ENCODE data around the gene LPO. TPM values are rescaled to one million over a fixed set of nuclear protein-coding genes. Genes with fewer than 3 reads are reported as not detected.

Gene LPO
- total and polyA plus RNA-seq, 10 of the 15 experiments (the other 5 are each of a cell fraction or from before 2014, with no cell fraction given) = 0.03 to 0.11 (median 0.06) TPM; not detected in 7

DNA sequence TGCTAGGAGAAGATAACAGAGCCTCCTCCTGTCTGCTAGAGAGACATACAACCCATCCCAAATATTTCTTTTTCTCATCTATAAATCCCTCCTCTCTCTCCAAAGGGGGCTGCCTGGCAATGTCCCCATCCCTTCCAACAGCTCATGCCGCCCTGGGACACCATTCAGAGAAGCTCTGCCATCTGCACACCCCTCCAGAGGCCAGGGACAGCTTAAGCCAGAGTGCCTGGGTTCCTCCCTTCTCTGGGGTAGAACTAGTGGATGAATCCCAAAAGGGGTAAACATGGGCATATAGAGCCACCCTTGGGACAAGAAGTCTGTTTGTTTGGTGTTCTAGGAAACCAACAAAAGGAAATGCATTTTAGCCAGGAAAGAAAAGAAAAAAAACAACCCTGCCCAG is 2.6 kb upstream of the LPO start:
- WGBS (ENCODE audit: insufficient coverage, insufficient replicate concordance, low lambda C conversion rate, missing lambda C conversion rate) = 0% methylated on average over 1 of the region's 1 CpG
- H3K27ac ChIP-seq (ENCODE audit: control insufficient read depth, insufficient read depth) = no peak overlapping the region
- DNase-seq (ENCODE audit: low read depth, low spot score) = no peak
- no peak for FAIRE-seq
- H3K27me3 ChIP-seq (replicated peaks in 1 of 2; ENCODE audit: control insufficient read depth in 2 of 2, insufficient read depth in 2 of 2, low read length in 1 of 2) = peaks cover 0 to 3% of the 10 kb centered on the region in 2 experiments; a peak in 1 of 4 replicates
- ChIA-PET CTCF (interaction anchor here (0.6 to 5.3 kb wide), 9 partner anchors 8 to 874 kb away, joined by 3 to 29 read pairs (median 5); no protein-coding TSS in a partner anchor), RAD21 (ENCODE audit: unreplicated experiment) (interaction anchor here (0.5 to 2.1 kb wide), 7 partner anchors 12 to 109 kb away, joined by 3 to 6 read pairs (median 4); no protein-coding TSS in a partner anchor), SMC1A (ENCODE audit: uncharacterized antibody, unreplicated experiment) (interaction anchor here (0.6 to 3.1 kb wide), 6 partner anchors 13 to 146 kb away, joined by 3 to 23 read pairs (median 6); no protein-coding TSS in a partner anchor), POLR2A (interaction anchor here (0.6 to 1.3 kb wide), 4 partner anchors 11 to 979 kb away, joined by 3 to 6 read pairs (median 4); no protein-coding TSS in a partner anchor)
- H3K79me2 ChIP-seq (ENCODE audit: control insufficient read depth, insufficient read depth, low read length) = no peaks in the 10 kb centered on the region
- no peak overlapping the region for H2AFZ ChIP-seq (ENCODE audit: control insufficient read depth, low read depth, low read length)
- H3K4me3 ChIP-seq = no peak overlapping the region
- intact Hi-C loops (cut with micrococcal nuclease; ENCODE audit: unreplicated experiment) (no loop called here), in situ Hi-C loops (cut with MboI) (no loop called here)
- no peak overlapping the region for H3K9ac ChIP-seq (ENCODE audit: control insufficient read depth, insufficient read depth, low read length)
- H3K4me1 ChIP-seq (ENCODE audit: control insufficient read depth, insufficient read depth, low read length) = peaks cover 21% of the 10 kb centered on the region
- no peaks in the 10 kb centered on the region for H3K36me3 ChIP-seq (ENCODE audit: control insufficient read depth in 2 of 2, insufficient read depth in 2 of 2, low read length in 1 of 2)
- no peak for ATAC-seq
- BruUV-seq (replicated peaks) = no TSS peak
- H3K9me3 ChIP-seq (replicated peaks; ENCODE audit: control insufficient read depth, insufficient read depth, low read length) = no peaks in the 10 kb centered on the region
- no peaks in the 10 kb centered on the region for H4K20me1 ChIP-seq (ENCODE audit: control insufficient read depth, insufficient read depth)
- H3K4me2 ChIP-seq (ENCODE audit: control insufficient read depth, insufficient read depth) = no peak overlapping the region
- TF ChIP-seq HCFC1 (IDR thresholded peaks at IDR 0.05; ENCODE audit: low read length) (no peak), EGR1 (IDR thresholded peaks at IDR 0.05; ENCODE audit: borderline replicate concordance in 1 of 2, low read depth in 2 of 2, low read length in 2 of 2) (no peak), SMC3 (IDR thresholded peaks at IDR 0.05; ENCODE audit: borderline replicate concordance, low read length) (no peak), CEBPB (IDR thresholded peaks at IDR 0.05; ENCODE audit: borderline replicate concordance in 1 of 2, low read depth in 2 of 2, low read length in 2 of 2) (no peak), POLR2A (IDR thresholded peaks at IDR 0.05; ENCODE audit: low read depth, low read length) (no peak), BACH1 (IDR thresholded peaks at IDR 0.05; ENCODE audit: borderline replicate concordance) (no peak), RCOR1 (conservative IDR thresholded peaks at IDR 0.05; ENCODE audit: low read depth, low read length) (no peak), SMARCA5 (IDR thresholded peaks at IDR 0.05) (no peak), IKZF2 (IDR thresholded peaks at IDR 0.05) (no peak), FOXK2 (IDR thresholded peaks at IDR 0.05) (no peak)
- TF ChIP-seq, protein P1, sequence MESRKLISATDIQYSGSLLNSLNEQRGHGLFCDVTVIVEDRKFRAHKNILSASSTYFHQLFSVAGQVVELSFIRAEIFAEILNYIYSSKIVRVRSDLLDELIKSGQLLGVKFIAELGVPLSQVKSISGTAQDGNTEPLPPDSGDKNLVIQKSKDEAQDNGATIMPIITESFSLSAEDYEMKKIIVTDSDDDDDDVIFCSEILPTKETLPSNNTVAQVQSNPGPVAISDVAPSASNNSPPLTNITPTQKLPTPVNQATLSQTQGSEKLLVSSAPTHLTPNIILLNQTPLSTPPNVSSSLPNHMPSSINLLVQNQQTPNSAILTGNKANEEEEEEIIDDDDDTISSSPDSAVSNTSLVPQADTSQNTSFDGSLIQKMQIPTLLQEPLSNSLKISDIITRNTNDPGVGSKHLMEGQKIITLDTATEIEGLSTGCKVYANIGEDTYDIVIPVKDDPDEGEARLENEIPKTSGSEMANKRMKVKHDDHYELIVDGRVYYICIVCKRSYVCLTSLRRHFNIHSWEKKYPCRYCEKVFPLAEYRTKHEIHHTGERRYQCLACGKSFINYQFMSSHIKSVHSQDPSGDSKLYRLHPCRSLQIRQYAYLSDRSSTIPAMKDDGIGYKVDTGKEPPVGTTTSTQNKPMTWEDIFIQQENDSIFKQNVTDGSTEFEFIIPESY (IDR thresholded peaks at IDR 0.05) = no peak
- TF ChIP-seq, protein P2, sequence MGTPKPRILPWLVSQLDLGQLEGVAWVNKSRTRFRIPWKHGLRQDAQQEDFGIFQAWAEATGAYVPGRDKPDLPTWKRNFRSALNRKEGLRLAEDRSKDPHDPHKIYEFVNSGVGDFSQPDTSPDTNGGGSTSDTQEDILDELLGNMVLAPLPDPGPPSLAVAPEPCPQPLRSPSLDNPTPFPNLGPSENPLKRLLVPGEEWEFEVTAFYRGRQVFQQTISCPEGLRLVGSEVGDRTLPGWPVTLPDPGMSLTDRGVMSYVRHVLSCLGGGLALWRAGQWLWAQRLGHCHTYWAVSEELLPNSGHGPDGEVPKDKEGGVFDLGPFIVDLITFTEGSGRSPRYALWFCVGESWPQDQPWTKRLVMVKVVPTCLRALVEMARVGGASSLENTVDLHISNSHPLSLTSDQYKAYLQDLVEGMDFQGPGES (IDR thresholded peaks at IDR 0.05) = no peak
- TF ChIP-seq, protein P3, sequence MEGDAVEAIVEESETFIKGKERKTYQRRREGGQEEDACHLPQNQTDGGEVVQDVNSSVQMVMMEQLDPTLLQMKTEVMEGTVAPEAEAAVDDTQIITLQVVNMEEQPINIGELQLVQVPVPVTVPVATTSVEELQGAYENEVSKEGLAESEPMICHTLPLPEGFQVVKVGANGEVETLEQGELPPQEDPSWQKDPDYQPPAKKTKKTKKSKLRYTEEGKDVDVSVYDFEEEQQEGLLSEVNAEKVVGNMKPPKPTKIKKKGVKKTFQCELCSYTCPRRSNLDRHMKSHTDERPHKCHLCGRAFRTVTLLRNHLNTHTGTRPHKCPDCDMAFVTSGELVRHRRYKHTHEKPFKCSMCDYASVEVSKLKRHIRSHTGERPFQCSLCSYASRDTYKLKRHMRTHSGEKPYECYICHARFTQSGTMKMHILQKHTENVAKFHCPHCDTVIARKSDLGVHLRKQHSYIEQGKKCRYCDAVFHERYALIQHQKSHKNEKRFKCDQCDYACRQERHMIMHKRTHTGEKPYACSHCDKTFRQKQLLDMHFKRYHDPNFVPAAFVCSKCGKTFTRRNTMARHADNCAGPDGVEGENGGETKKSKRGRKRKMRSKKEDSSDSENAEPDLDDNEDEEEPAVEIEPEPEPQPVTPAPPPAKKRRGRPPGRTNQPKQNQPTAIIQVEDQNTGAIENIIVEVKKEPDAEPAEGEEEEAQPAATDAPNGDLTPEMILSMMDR (IDR thresholded peaks at IDR 0.05 in 2 of 3, conservative IDR thresholded peaks at IDR 0.05 in 1 of 3; ENCODE audit: control insufficient read depth in 2 of 3, extremely low read depth in 1 of 3, insufficient read depth in 1 of 3, low read depth in 3 of 3, low read length in 3 of 3) = no peak
- TF ChIP-seq, protein P4, sequence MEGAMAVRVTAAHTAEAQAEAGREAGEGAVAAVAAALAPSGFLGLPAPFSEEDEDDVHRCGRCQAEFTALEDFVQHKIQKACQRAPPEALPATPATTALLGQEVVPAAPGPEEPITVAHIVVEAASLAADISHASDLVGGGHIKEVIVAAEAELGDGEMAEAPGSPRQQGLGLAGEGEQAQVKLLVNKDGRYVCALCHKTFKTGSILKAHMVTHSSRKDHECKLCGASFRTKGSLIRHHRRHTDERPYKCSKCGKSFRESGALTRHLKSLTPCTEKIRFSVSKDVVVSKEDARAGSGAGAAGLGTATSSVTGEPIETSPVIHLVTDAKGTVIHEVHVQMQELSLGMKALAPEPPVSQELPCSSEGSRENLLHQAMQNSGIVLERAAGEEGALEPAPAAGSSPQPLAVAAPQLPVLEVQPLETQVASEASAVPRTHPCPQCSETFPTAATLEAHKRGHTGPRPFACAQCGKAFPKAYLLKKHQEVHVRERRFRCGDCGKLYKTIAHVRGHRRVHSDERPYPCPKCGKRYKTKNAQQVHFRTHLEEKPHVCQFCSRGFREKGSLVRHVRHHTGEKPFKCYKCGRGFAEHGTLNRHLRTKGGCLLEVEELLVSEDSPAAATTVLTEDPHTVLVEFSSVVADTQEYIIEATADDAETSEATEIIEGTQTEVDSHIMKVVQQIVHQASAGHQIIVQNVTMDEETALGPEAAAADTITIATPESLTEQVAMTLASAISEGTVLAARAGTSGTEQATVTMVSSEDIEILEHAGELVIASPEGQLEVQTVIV (IDR thresholded peaks at IDR 0.05; ENCODE audit: borderline replicate concordance, partially characterized antibody) = no peak

All from GM12878 (cell line).